Epidermal melanocyte (primary cell): ENCODE results near the gene CUL5.
A peak's percentile ranks its signal among the peaks of the same experiment; 100 is the strongest.
"Not testable (repeated sequence)": the region's sequence is repeated elsewhere in the genome, so short reads cannot be mapped to it uniquely, and the experiment has no call there.

ENCODE experiments used
- DNase-seq: peaks from one replicate; pipeline ENCODE4 v3.0.0; 2011; ENCODE audit warnings: low spot score; ENCODE audit not compliant: insufficient read length

Gene CUL5

GRCh38 chr11:108111126-108111525, 102.4 kb downstream of the CUL5 start:
- DNase-seq, result no peak

GRCh38 chr11:108112057-108112456, 103.4 kb downstream of the CUL5 start:
- no peak for DNase-seq

GRCh38 chr11:108115500-108116140, 106.9 kb downstream of the CUL5 start:
- DNase-seq, result no peak

- peak; percentile 78 for DNase-seq
Observed at GRCh38 chr11:108117746-108118371, 109.2 kb downstream of the CUL5 start.

GRCh38 chr11:108120936-108121273, 112.2 kb downstream of the CUL5 start:
- DNase-seq, result not testable (repeated sequence)

GRCh38 chr11:108121274-108122155, 112.8 kb downstream of the CUL5 start, which contains the start of gene ACAT1:
TSS of gene ACAT1 (plus strand) at chr11:108121567. CDS start at chr11:108121607, 40 bp downstream.
- DNase-seq, result peak; percentile 87

GRCh38 chr11:108122166-108122628, 113.5 kb downstream of the CUL5 start:
- no peak for DNase-seq

- DNase-seq, result no peak
Observed at GRCh38 chr11:108125096-108125495, 116.4 kb downstream of the CUL5 start.

GRCh38 chr11:108128772-108129171, 120.1 kb downstream of the CUL5 start:
- DNase-seq, result no peak

GRCh38 chr11:108131993-108132392, 123.3 kb downstream of the CUL5 start:
- DNase-seq, result no peak

GRCh38 chr11:108132993-108133538, 124.4 kb downstream of the CUL5 start:
- not testable (repeated sequence) for DNase-seq

GRCh38 chr11:108135845-108136544, 127.3 kb downstream of the CUL5 start:
- DNase-seq, result no peak

- no peak for DNase-seq
Observed at GRCh38 chr11:108137212-108137611, 128.5 kb downstream of the CUL5 start.

- no peak for DNase-seq
Observed at GRCh38 chr11:108142304-108142703, 133.6 kb downstream of the CUL5 start.

- DNase-seq, result no peak
Observed at GRCh38 chr11:108144615-108145014, 135.9 kb downstream of the CUL5 start.

- no peak for DNase-seq
Observed at GRCh38 chr11:108147150-108147549, 138.5 kb downstream of the CUL5 start.

- no peak for DNase-seq
Observed at GRCh38 chr11:108148556-108148955, 139.9 kb downstream of the CUL5 start.

- no peak for DNase-seq
Observed at GRCh38 chr11:108154591-108154990, 145.9 kb downstream of the CUL5 start.
